CD4-positive, alpha-beta T cell (primary cell): ENCODE data around the gene TUBGCP6. TPM values are rescaled to one million over a fixed set of nuclear protein-coding genes. Genes with fewer than 3 reads are reported as not detected.

ENCODE experiments used
- ATAC-seq: fragments of 200-7000 bp; cut with Tn5 transposase; one replicate; pipeline ENCODE4 v1.10.0; 2022; ENCODE audit warnings: mild to moderate bottlenecking; ENCODE audit not compliant: poor library complexity
- CTCF ChIA-PET: fragments of 350-600 bp; sonication (Branson Sonifier 250); formaldehyde crosslinking; loops from one replicate; lab custom pipeline; 2021; ENCODE audit warnings: antibody characterized with exemption, inconsistent platforms; lab: Charles Lee
- POLR2A ChIA-PET: fragments of 350-600 bp; sonication (Branson Sonifier 250); formaldehyde crosslinking; loops from one replicate; lab custom pipeline; 2021; ENCODE audit warnings: antibody characterized with exemption, inconsistent platforms; lab: Charles Lee
- DNase-seq, 14 experiments: peaks; one replicate each; pipeline ENCODE4 v3.0.0-alpha.2; 2013 to 2020; ENCODE audit warnings: mixed read lengths in 2 of 14
- H3K27ac ChIP-seq, 2 donors: one replicate each; pipeline versions ENCODE4 v1.5.1 to v1.7.0; 2013; ENCODE audit warnings: low read length in 2 of 2, low read depth in 1 of 2, mild to moderate bottlenecking in 1 of 2
- H3K27me3 ChIP-seq, 2 experiments: 1 replicate in 1 of 2; 2 replicates in 1 of 2; pipeline versions ENCODE4 v1.6.1 to v1.7.0; 2013; ENCODE audit warnings: low read length in 2 of 2, control low read depth in 1 of 2, mild to moderate bottlenecking in 1 of 2, moderate library complexity in 1 of 2; ENCODE audit not compliant: insufficient read depth in 2 of 2, control insufficient read depth in 1 of 2
- H3K36me3 ChIP-seq: one replicate; pipeline ENCODE4 v1.6.1; 2013; ENCODE audit warnings: low read length, control low read depth; ENCODE audit not compliant: insufficient read depth
- H3K4me1 ChIP-seq: one replicate; pipeline ENCODE4 v1.6.1; 2013; ENCODE audit warnings: low read length, control low read depth; ENCODE audit not compliant: insufficient read depth
- H3K4me3 ChIP-seq: one replicate; pipeline ENCODE4 v1.5.1; 2013; ENCODE audit warnings: mild to moderate bottlenecking, low read length, moderate library complexity
- H3K9me3 ChIP-seq, 2 experiments: 1 replicate in 1 of 2; 2 replicates in 1 of 2; pipeline versions ENCODE4 v1.6.1 to v1.7.0; 2013; ENCODE audit warnings: low read length in 2 of 2, mild to moderate bottlenecking in 2 of 2, control low read depth in 1 of 2, moderate library complexity in 1 of 2; ENCODE audit not compliant: control insufficient read depth in 1 of 2, insufficient read depth in 1 of 2
- H3K27ac Mint-ChIP-seq: one replicate; pipeline ENCODE4 v1.8.0; 2020; ENCODE audit warnings: mixed read lengths
- H3K27me3 Mint-ChIP-seq: one replicate; pipeline ENCODE4 v1.8.0; 2021; ENCODE audit warnings: mixed read lengths
- H3K36me3 Mint-ChIP-seq: one replicate; pipeline ENCODE4 v1.8.0; 2021; ENCODE audit warnings: low read depth, mixed read lengths
- H3K4me1 Mint-ChIP-seq: one replicate; pipeline ENCODE4 v1.8.0; 2021; ENCODE audit warnings: low read depth, mixed read lengths
- H3K4me3 Mint-ChIP-seq: one replicate; pipeline ENCODE4 v1.8.0; 2020; ENCODE audit warnings: mild to moderate bottlenecking, mixed read lengths
- H3K9me3 Mint-ChIP-seq: one replicate; pipeline ENCODE4 v1.8.0; 2020; ENCODE audit warnings: mixed read lengths
- intact Hi-C, 2 experiments: fragments of 100-400 bp; cut with DNase I in 1 of 2; cut with micrococcal nuclease in 1 of 2; formaldehyde crosslinking; loops; one replicate each; pipeline versions ENCODE4 v1.15.1 to v1.9.0; 2023 to 2025; cut with DNase I, micrococcal nuclease
- total RNA-seq, 174 experiments: library from RNA in 2 of 174; stranded (reverse) in 2 of 174; gene quantifications; one replicate each; pipeline ENCODE4 v1.2.3 and lab custom pipeline; 2021 to 2026
- TF ChIP-seq, protein P1 (sequence below): fragments of 200-600 bp; IDR thresholded peaks from one replicate; pipeline ENCODE4 v1.8.0; 2022; ENCODE audit warnings: antibody characterized with exemption, mild to moderate bottlenecking

The TUBGCP6 gene
- total RNA-seq, 2 experiments from 2014 or later, result 124 to 126 TPM

DNA sequence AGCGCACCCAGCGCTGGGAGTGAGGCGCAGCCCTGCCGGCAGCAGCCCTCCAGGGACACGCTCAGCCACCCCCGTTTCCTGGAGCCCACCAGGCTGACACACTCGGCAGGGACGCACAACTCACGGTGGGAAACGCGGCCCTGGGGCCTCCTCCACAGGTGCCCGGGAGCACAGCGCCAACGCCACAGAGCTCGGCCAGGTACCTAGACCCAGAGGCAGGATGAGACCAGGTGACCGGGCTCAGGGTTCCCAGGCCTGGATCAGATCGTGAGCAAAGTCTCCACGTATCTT, 18.0 kb downstream of the TUBGCP6 start:
- H3K4me1 Mint-ChIP-seq, result peaks cover 4% of the 10 kb centered on the region
- Histone ChIP-seq H3K36me3 (peaks cover 60% of the 10 kb centered on the region), H3K4me3 (no peak overlapping the region), H3K27ac (no peak overlapping the region), H3K9me3 (no peaks in the 10 kb centered on the region), H3K4me1 (no peaks in the 10 kb centered on the region), H3K27me3 (no peaks in the 10 kb centered on the region)
- DNase-seq, result no peak
- POLR2A ChIA-PET, result no interaction called here
- H3K9me3 Mint-ChIP-seq, result no peaks in the 10 kb centered on the region
- intact Hi-C loops, result no loop called here
- H3K27me3 Mint-ChIP-seq, result no peaks in the 10 kb centered on the region
- H3K4me3 Mint-ChIP-seq, result no peak overlapping the region
- peaks cover 63% of the 10 kb centered on the region for H3K36me3 Mint-ChIP-seq
- H3K27ac Mint-ChIP-seq, result no peak overlapping the region
- CTCF ChIA-PET, result no interaction called here
- ATAC-seq, result no peak
- TF ChIP-seq, protein P1, sequence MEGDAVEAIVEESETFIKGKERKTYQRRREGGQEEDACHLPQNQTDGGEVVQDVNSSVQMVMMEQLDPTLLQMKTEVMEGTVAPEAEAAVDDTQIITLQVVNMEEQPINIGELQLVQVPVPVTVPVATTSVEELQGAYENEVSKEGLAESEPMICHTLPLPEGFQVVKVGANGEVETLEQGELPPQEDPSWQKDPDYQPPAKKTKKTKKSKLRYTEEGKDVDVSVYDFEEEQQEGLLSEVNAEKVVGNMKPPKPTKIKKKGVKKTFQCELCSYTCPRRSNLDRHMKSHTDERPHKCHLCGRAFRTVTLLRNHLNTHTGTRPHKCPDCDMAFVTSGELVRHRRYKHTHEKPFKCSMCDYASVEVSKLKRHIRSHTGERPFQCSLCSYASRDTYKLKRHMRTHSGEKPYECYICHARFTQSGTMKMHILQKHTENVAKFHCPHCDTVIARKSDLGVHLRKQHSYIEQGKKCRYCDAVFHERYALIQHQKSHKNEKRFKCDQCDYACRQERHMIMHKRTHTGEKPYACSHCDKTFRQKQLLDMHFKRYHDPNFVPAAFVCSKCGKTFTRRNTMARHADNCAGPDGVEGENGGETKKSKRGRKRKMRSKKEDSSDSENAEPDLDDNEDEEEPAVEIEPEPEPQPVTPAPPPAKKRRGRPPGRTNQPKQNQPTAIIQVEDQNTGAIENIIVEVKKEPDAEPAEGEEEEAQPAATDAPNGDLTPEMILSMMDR, result no peak

DNA sequence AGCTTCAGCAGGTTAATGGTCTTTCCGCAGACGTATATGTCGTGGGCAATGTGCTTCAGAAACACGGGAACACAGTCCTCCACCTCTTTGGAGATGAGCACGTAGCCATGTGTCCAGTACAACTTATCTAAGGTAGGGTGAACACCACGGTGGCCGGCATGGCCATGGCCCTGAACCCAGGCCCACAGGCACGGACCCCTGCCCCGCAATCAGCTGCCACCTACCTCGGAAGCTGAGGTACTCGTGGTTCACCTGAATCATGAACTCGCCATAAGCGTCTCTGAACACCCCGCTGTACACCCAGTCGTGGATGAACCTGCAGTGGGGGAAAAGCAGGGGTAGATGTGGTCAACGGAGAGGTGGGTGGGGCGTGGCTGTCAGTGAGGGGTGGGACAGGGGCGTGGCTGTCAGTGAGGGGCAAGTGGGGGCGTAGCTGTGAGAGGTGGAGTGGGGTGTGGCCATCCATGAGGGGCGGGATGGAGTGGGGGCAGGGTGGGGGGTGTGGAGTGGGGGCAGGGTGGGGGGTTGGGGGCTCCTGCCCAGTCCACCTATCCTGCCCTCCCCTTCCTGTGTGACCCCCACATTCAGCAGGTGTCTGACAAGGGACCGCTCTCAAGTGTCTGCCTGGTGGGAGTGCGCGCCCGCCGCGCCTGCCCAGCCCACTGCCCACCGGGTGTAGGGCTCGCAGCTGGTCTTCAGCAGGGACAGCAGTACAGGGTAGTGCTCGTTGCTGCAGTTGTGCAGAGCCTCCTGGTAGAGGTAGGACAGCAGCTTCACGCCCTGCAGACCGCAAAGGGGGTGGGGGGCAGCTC, 18.6 kb downstream of the TUBGCP6 start:
- intact Hi-C loops, result no loop called here
- Mint-ChIP-seq H3K27ac (no peak overlapping the region), H3K4me1 (peaks cover 4% of the 10 kb centered on the region), H3K27me3 (no peaks in the 10 kb centered on the region), H3K9me3 (no peaks in the 10 kb centered on the region), H3K4me3 (no peak overlapping the region), H3K36me3 (peaks cover 65% of the 10 kb centered on the region)
- DNase-seq (peak in 1 of 14 experiments; percentile 22), ATAC-seq (no peak)
- TF ChIP-seq, protein P1, result no peak
- Histone ChIP-seq H3K4me3 (no peak overlapping the region), H3K9me3 (no peaks in the 10 kb centered on the region), H3K27ac (no peak overlapping the region), H3K36me3 (peaks cover 66% of the 10 kb centered on the region), H3K27me3 (no peaks in the 10 kb centered on the region), H3K4me1 (no peaks in the 10 kb centered on the region)
- ChIA-PET POLR2A (no interaction called here), CTCF (no interaction called here)

DNA sequence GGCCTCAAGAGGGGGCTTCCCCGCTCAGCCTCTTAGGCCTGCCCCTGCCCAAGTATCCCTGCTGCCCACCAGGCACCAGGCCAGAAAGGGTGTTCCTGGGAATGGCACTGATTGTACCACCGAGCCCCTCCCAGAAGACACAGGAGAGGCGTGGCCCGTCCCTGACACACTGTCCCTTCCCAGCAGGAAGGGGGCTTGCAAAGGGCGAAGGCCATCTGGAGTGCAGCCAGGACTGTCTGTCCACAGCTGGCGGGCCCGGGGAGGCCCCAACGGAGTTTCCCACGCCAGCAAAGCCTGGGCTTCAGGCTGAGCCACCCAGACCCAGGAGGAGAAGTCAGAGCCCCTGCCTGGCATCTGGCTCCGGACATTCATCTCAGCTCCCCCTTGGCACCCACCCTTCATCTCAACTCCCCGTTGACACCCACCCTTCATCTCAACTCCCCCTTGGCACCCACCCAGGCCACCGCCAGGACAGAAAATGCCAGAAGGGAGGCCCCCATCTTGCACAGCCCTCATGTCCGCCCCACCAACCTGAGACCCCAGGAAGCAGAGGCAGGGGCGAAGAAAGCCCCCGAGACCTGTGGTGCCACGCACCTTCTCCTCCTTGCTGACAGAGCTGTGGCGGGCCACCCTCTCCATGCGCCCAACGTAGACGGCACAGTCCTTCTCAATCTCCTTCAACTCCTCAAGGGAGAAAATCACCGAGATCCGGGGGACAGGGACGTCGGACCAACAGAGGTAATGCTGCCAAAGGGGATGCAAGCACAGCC, 19.4 kb downstream of the TUBGCP6 start:
- H3K27ac Mint-ChIP-seq, result no peak overlapping the region
- no peak overlapping the region for H3K4me3 ChIP-seq
- TF ChIP-seq, protein P1, result no peak
- no peaks in the 10 kb centered on the region for H3K9me3 ChIP-seq
- H3K9me3 Mint-ChIP-seq, result no peaks in the 10 kb centered on the region
- DNase-seq, result peak in 1 of 14 experiments; percentile 21
- no peak overlapping the region for H3K27ac ChIP-seq
- no peaks in the 10 kb centered on the region for H3K27me3 Mint-ChIP-seq
- H3K36me3 ChIP-seq, result peaks cover 75% of the 10 kb centered on the region
- H3K36me3 Mint-ChIP-seq, result peaks cover 72% of the 10 kb centered on the region
- H3K27me3 ChIP-seq, result no peaks in the 10 kb centered on the region
- ChIA-PET CTCF (no interaction called here), POLR2A (no interaction called here)
- peaks cover 4% of the 10 kb centered on the region for H3K4me1 Mint-ChIP-seq
- intact Hi-C loops, result no loop called here
- H3K4me3 Mint-ChIP-seq, result no peak overlapping the region
- no peaks in the 10 kb centered on the region for H3K4me1 ChIP-seq
- no peak for ATAC-seq
